Liver (tissue), 3 donors: ENCODE measurements around the gene NEB.

Experiments
- CTCF ChIP-seq: fragments of 150-350 bp; IDR thresholded peaks from 2 replicates; pipeline ENCODE4 v1.5.1; 2017; ENCODE audit warnings: improper control_type of control experiment, low read depth, low read length; ENCODE audit not compliant: missing input control
- EGR1 ChIP-seq, 2 donors: IDR thresholded peaks; 2 replicates each; pipeline ENCODE4 v1.6.1; 2016 to 2018; ENCODE audit warnings: antibody characterized with exemption in 2 of 2, low read depth in 2 of 2
- FOXA2 ChIP-seq: IDR thresholded peaks from 2 replicates; pipeline ENCODE4 v1.6.1; 2016; ENCODE audit warnings: antibody characterized with exemption
- JUND ChIP-seq, 2 donors: IDR thresholded peaks; 2 replicates each; pipeline ENCODE4 v1.6.1; 2016; ENCODE audit warnings: antibody characterized with exemption in 2 of 2
- RAD21 ChIP-seq, 2 donors: IDR thresholded peaks; 2 replicates each; pipeline ENCODE4 v1.6.1; 2016; ENCODE audit warnings: antibody characterized with exemption in 2 of 2, mild to moderate bottlenecking in 2 of 2
- REST ChIP-seq: IDR thresholded peaks from 2 replicates; pipeline ENCODE4 v1.6.1; 2016; ENCODE audit warnings: antibody characterized with exemption, mild to moderate bottlenecking
- SP1 ChIP-seq: IDR thresholded peaks from 2 replicates; pipeline ENCODE4 v1.6.1; 2018; ENCODE audit warnings: antibody characterized with exemption, mild to moderate bottlenecking
- TAF1 ChIP-seq: conservative IDR thresholded peaks from 2 replicates; pipeline ENCODE4 v1.6.1; 2016; ENCODE audit warnings: antibody characterized with exemption, mild to moderate bottlenecking
- YY1 ChIP-seq: IDR thresholded peaks from 2 replicates; pipeline ENCODE4 v1.6.1; 2016; ENCODE audit warnings: antibody characterized with exemption, mild to moderate bottlenecking
- TF ChIP-seq, protein P1 (sequence below): IDR thresholded peaks from 2 replicates; pipeline ENCODE4 v1.6.1; 2016; ENCODE audit warnings: antibody characterized with exemption
- TF ChIP-seq, protein P2 (sequence below): IDR thresholded peaks from 2 replicates; pipeline ENCODE4 v1.6.1; 2016; ENCODE audit warnings: antibody characterized with exemption
- TF ChIP-seq, protein P3 (sequence below): IDR thresholded peaks from 2 replicates; pipeline ENCODE4 v1.6.1; 2016; ENCODE audit warnings: antibody characterized with exemption
- donor health status: healthy.
- donor health status: healthy.

GRCh38 chr2:151771599-151772358, 37.5 kb upstream of the NEB start:
- TF ChIP-seq, protein P1, sequence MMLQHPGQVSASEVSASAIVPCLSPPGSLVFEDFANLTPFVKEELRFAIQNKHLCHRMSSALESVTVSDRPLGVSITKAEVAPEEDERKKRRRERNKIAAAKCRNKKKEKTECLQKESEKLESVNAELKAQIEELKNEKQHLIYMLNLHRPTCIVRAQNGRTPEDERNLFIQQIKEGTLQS, result no peak
- TF ChIP-seq CTCF (no peak), EGR1 (IDR thresholded peaks at IDR 0.05; ENCODE audit: low read depth in 2 of 2) (no peak), REST (no peak), RAD21 (IDR thresholded peaks at IDR 0.05) (no peak), SP1 (no peak), JUND (IDR thresholded peaks at IDR 0.05) (no peak), YY1 (no peak), TAF1 (no peak), FOXA2 (no peak)
- TF ChIP-seq, protein P2, sequence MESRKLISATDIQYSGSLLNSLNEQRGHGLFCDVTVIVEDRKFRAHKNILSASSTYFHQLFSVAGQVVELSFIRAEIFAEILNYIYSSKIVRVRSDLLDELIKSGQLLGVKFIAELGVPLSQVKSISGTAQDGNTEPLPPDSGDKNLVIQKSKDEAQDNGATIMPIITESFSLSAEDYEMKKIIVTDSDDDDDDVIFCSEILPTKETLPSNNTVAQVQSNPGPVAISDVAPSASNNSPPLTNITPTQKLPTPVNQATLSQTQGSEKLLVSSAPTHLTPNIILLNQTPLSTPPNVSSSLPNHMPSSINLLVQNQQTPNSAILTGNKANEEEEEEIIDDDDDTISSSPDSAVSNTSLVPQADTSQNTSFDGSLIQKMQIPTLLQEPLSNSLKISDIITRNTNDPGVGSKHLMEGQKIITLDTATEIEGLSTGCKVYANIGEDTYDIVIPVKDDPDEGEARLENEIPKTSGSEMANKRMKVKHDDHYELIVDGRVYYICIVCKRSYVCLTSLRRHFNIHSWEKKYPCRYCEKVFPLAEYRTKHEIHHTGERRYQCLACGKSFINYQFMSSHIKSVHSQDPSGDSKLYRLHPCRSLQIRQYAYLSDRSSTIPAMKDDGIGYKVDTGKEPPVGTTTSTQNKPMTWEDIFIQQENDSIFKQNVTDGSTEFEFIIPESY, result no peak
- TF ChIP-seq, protein P3, sequence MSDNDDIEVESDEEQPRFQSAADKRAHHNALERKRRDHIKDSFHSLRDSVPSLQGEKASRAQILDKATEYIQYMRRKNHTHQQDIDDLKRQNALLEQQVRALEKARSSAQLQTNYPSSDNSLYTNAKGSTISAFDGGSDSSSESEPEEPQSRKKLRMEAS, result no peak
